ENCODE results near the gene DYSF.

The DYSF gene

GRCh38 chr2:71502941-71503738, 49.8 kb downstream of the DYSF start:
- no peak for DNase-seq (ENCODE audit: low spot score)

GRCh38 chr2:71503837-71504236, 50.5 kb downstream of the DYSF start:
- no peak for DNase-seq (ENCODE audit: low spot score)

- DNase-seq (ENCODE audit: low spot score) = no peak
These were observed 51.2 kb downstream of the DYSF start for GRCh38 chr2:71504611-71505010.

GRCh38 chr2:71505086-71505769, 51.9 kb downstream of the DYSF start:
- DNase-seq (ENCODE audit: low spot score) = no peak

- DNase-seq (ENCODE audit: low spot score) = no peak
These were observed 52.4 kb downstream of the DYSF start for GRCh38 chr2:71505770-71506140.

GRCh38 chr2:71506222-71507153, 53.1 kb downstream of the DYSF start:
- DNase-seq (ENCODE audit: low spot score) = no peak

- no peak for DNase-seq (ENCODE audit: low spot score)
These were observed 54.1 kb downstream of the DYSF start for GRCh38 chr2:71507476-71507875.

GRCh38 chr2:71510196-71510807, 56.9 kb downstream of the DYSF start:
- DNase-seq (ENCODE audit: low spot score) = peak; percentile 81

GRCh38 chr2:71510938-71511337, 57.6 kb downstream of the DYSF start:
- DNase-seq (ENCODE audit: low spot score) = no peak

- DNase-seq (ENCODE audit: low spot score) = no peak
These were observed 58.4 kb downstream of the DYSF start for GRCh38 chr2:71511776-71512175.

- no peak for DNase-seq (ENCODE audit: low spot score)
These were observed 59.0 kb downstream of the DYSF start for GRCh38 chr2:71512386-71512785.

GRCh38 chr2:71513096-71513495, 59.7 kb downstream of the DYSF start:
- DNase-seq (ENCODE audit: low spot score) = no peak

- no peak for DNase-seq (ENCODE audit: low spot score)
These were observed 60.4 kb downstream of the DYSF start for GRCh38 chr2:71513721-71514120.

GRCh38 chr2:71516253-71516888, 63.0 kb downstream of the DYSF start:
- no peak for DNase-seq (ENCODE audit: low spot score)

GRCh38 chr2:71517851-71518250, 64.5 kb downstream of the DYSF start:
- no peak for DNase-seq (ENCODE audit: low spot score)

- no peak for DNase-seq (ENCODE audit: low spot score)
These were observed 68.1 kb downstream of the DYSF start for GRCh38 chr2:71521436-71521950.

- no peak for DNase-seq (ENCODE audit: low spot score)
These were observed 71.1 kb downstream of the DYSF start for GRCh38 chr2:71524476-71524875.

- no peak for DNase-seq (ENCODE audit: low spot score)
These were observed 72.8 kb downstream of the DYSF start for GRCh38 chr2:71526141-71526540.

- DNase-seq (ENCODE audit: low spot score) = no peak
These were observed 73.6 kb downstream of the DYSF start for GRCh38 chr2:71526975-71527374.

GRCh38 chr2:71528131-71528591, 74.8 kb downstream of the DYSF start:
- no peak for DNase-seq (ENCODE audit: low spot score)

GRCh38 chr2:71528749-71529148, 75.4 kb downstream of the DYSF start:
- DNase-seq (ENCODE audit: low spot score) = no peak
